Measurements from ENCODE around the gene ZCCHC3.
A peak's percentile ranks its signal among the peaks of the same experiment; 100 is the strongest.
"Not testable (repeated sequence)": the region's sequence is repeated elsewhere in the genome, so short reads cannot be mapped to it uniquely, and the experiment has no call there.

The ZCCHC3 gene

GRCh38 chr20:297098-297924 is at the start of gene ZCCHC3:
TSS of gene ZCCHC3 (plus strand) at chr20:297570. CDS start at chr20:297587, 17 bp downstream.
- H3K4me3 ChIP-seq (ENCODE audit: control insufficient read depth, low read depth, low read length), result peak within 1 kb of the TSS; percentile 91
- no peak for TF ChIP-seq CTCF (conservative IDR thresholded peaks at IDR 0.05; ENCODE audit: control insufficient read depth, insufficient read depth, low read depth, low read length)
- DNase-seq (ENCODE audit: low read depth), result peak; percentile 93

GRCh38 chr20:251354-251753 is 46.0 kb upstream of the ZCCHC3 start:
- H3K4me3 ChIP-seq (ENCODE audit: control insufficient read depth, low read depth, low read length), result no peak overlapping the region
- DNase-seq (ENCODE audit: low read depth), result no peak
- TF ChIP-seq CTCF (conservative IDR thresholded peaks at IDR 0.05; ENCODE audit: control insufficient read depth, insufficient read depth, low read depth, low read length), result no peak

GRCh38 chr20:252801-253200 is 44.6 kb upstream of the ZCCHC3 start:
- TF ChIP-seq CTCF (conservative IDR thresholded peaks at IDR 0.05; ENCODE audit: control insufficient read depth, insufficient read depth, low read depth, low read length), result no peak
- no peak overlapping the region for H3K4me3 ChIP-seq (ENCODE audit: control insufficient read depth, low read depth, low read length)
- no peak for DNase-seq (ENCODE audit: low read depth)

GRCh38 chr20:253447-253846 is 43.9 kb upstream of the ZCCHC3 start:
- DNase-seq (ENCODE audit: low read depth); H3K4me3 ChIP-seq (ENCODE audit: control insufficient read depth, low read depth, low read length): not testable (repeated sequence)

- no peak within 1 kb of the TSS for H3K4me3 ChIP-seq (ENCODE audit: control insufficient read depth, low read depth, low read length)
- DNase-seq (ENCODE audit: low read depth), result no peak
- TF ChIP-seq CTCF (conservative IDR thresholded peaks at IDR 0.05; ENCODE audit: control insufficient read depth, insufficient read depth, low read depth, low read length), result no peak
Observed at GRCh38 chr20:257419-257818, 40.0 kb upstream of the ZCCHC3 start, which contains the start of gene DEFB132. TSS of gene DEFB132 (plus strand) at chr20:257724. CDS start at chr20:257779, 55 bp downstream.

GRCh38 chr20:258269-258858 is 39.0 kb upstream of the ZCCHC3 start:
- DNase-seq (ENCODE audit: low read depth), result no peak
- no peak for TF ChIP-seq CTCF (conservative IDR thresholded peaks at IDR 0.05; ENCODE audit: control insufficient read depth, insufficient read depth, low read depth, low read length)

GRCh38 chr20:258963-259362 is 38.4 kb upstream of the ZCCHC3 start:
- TF ChIP-seq CTCF (conservative IDR thresholded peaks at IDR 0.05; ENCODE audit: control insufficient read depth, insufficient read depth, low read depth, low read length), result peak; percentile 37
- no peak overlapping the region for H3K4me3 ChIP-seq (ENCODE audit: control insufficient read depth, low read depth, low read length)
- DNase-seq (ENCODE audit: low read depth), result peak; percentile 34

More at GRCh38 chr20:258269-258858, 39.0 kb upstream of the ZCCHC3 start:
- no peak overlapping the region for H3K4me3 ChIP-seq (ENCODE audit: control insufficient read depth, low read depth, low read length)
